Psoas muscle (tissue), 8 donors: ENCODE results near the gene STMN3. TPM values are rescaled to one million over a fixed set of nuclear protein-coding genes. Genes with fewer than 3 reads are reported as not detected.

Experiments used
- ATAC-seq, 4 donors: fragments of 200-7000 bp; cut with Tn5 transposase; one replicate each; pipeline ENCODE4 v1.9.1; 2020; ENCODE audit warnings: moderate library complexity in 3 of 4, mild to moderate bottlenecking in 2 of 4
- DNase-seq, 2 donors: peaks; one replicate each; pipeline ENCODE4 v3.0.0-alpha.2; 2020
- H3K27ac ChIP-seq: fragments of 200-600 bp; one replicate; pipeline ENCODE4 v1.8.0; 2022
- H3K27me3 ChIP-seq, 3 donors: fragments of 200-600 bp in 1 of 3; one replicate each; pipeline versions ENCODE4 v1.6.1 to v1.8.0; 2013 to 2022; ENCODE audit warnings: low read length in 2 of 3, mild to moderate bottlenecking in 2 of 3, moderate library complexity in 1 of 3; ENCODE audit not compliant: insufficient read depth in 3 of 3
- H3K36me3 ChIP-seq, 2 donors: fragments of 200-600 bp in 1 of 2; one replicate each; pipeline versions ENCODE4 v1.6.1 to v1.8.0; 2013 to 2022; ENCODE audit warnings: low read depth in 1 of 2, mild to moderate bottlenecking in 1 of 2, moderate library complexity in 1 of 2; ENCODE audit not compliant: insufficient read depth in 1 of 2
- H3K4me1 ChIP-seq: fragments of 200-600 bp; one replicate; pipeline ENCODE4 v1.8.0; 2022
- H3K4me3 ChIP-seq: fragments of 200-600 bp; one replicate; pipeline ENCODE4 v1.8.0; 2022; ENCODE audit warnings: mild to moderate bottlenecking
- H3K9me3 ChIP-seq: fragments of 200-600 bp; one replicate; pipeline ENCODE4 v1.8.0; 2022
- WGBS, 3 donors: extraction: QIAGEN DNeasy Blood & Tissue Kit; methylation state at CpG; one replicate each; pipeline versions ENCODE4 v1.1.6 to v1.1.7; 2013; 5-methylcytosine and 5-hydroxymethylcytosine counted together
- intact Hi-C, 2 donors: fragments of 100-400 bp; cut with DNase I; formaldehyde crosslinking; loops; one replicate each; pipeline versions ENCODE4 v1.11.0 to v1.14.2; 2022
- polyA plus RNA-seq, 3 donors: library from polyadenylated mRNA; stranded (reverse); fragments of 200-250 nt; gene quantifications; one replicate each; pipeline ENCODE4 v1.2.3, GENCODE V29; 2013
- total RNA-seq, 4 donors: library from RNA; stranded (reverse); fragmentation: NEBNext Ultra II Directional in 2 of 4; extraction: Animal tissue kit (Norgen Biotek cat#: 25700) in 2 of 4; gene quantifications; one replicate each; pipeline versions ENCODE4 v1.2.1 to v1.2.4, GENCODE V29; 2021 to 2023
- TF ChIP-seq, protein P1 (sequence below): fragments of 200-600 bp; IDR thresholded peaks from one replicate; pipeline ENCODE4 v1.8.0; 2022; ENCODE audit warnings: antibody characterized with exemption
- donor health status: healthy with polysubstance abuse.
- donor health status: DM: no; HTN: no; CAD: no; lungs with moderate emphysema.
- donor health status: Bipolar disorder and iron deficiency.
- donor health status: healthy.
- donor health status: DM: yes; HTN: yes; CAD: no.
- donor health status: DM: no; HTN: no; CAD: no.
- donor health status: DM: no; HTN: no; CAD: no.
- donor health status: DM: yes; HTN: yes; CAD: no.

Gene STMN3
- total and polyA plus RNA-seq, 7 donors, result 1.0 to 3.1 (median 2.4) TPM

- H3K4me1 ChIP-seq, result no peaks in the 10 kb centered on the region
- TF ChIP-seq, protein P1, sequence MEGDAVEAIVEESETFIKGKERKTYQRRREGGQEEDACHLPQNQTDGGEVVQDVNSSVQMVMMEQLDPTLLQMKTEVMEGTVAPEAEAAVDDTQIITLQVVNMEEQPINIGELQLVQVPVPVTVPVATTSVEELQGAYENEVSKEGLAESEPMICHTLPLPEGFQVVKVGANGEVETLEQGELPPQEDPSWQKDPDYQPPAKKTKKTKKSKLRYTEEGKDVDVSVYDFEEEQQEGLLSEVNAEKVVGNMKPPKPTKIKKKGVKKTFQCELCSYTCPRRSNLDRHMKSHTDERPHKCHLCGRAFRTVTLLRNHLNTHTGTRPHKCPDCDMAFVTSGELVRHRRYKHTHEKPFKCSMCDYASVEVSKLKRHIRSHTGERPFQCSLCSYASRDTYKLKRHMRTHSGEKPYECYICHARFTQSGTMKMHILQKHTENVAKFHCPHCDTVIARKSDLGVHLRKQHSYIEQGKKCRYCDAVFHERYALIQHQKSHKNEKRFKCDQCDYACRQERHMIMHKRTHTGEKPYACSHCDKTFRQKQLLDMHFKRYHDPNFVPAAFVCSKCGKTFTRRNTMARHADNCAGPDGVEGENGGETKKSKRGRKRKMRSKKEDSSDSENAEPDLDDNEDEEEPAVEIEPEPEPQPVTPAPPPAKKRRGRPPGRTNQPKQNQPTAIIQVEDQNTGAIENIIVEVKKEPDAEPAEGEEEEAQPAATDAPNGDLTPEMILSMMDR, result no peak
- H3K36me3 ChIP-seq, result peaks cover 4 to 57% of the 10 kb centered on the region in 2 donors
- ATAC-seq (no peak), DNase-seq (no peak)
- no peak overlapping the region for H3K27ac ChIP-seq
- H3K4me3 ChIP-seq, result no peak overlapping the region
- WGBS, 3 donors, result 69 to 80% (median 80%) methylated on average over 13 of the region's 13 CpGs
- intact Hi-C loops, result no loop called here
- no peaks in the 10 kb centered on the region for H3K27me3 ChIP-seq
- H3K9me3 ChIP-seq, result no peaks in the 10 kb centered on the region
Measured at GRCh38 chr20:63592661-63593060, 60.6 kb downstream of the STMN3 start.

- DNase-seq, result no peak
- 94 to 97% (median 95%) methylated on average over 28 of the region's 28 CpGs for WGBS, 3 donors
- intact Hi-C loops, result no loop called here
Measured at GRCh38 chr20:63591786-63592355, 61.4 kb downstream of the STMN3 start.

GRCh38 chr20:63591147-63591533 is 62.1 kb downstream of the STMN3 start:
- DNase-seq, result no peak

More at GRCh38 chr20:63591786-63592355, 61.4 kb downstream of the STMN3 start:
- H3K9me3 ChIP-seq, result no peaks in the 10 kb centered on the region
- no peak for ATAC-seq
- TF ChIP-seq, protein P1, result no peak
- H3K4me3 ChIP-seq, result no peak overlapping the region
- H3K27me3 ChIP-seq, result no peaks in the 10 kb centered on the region
- H3K27ac ChIP-seq, result no peak overlapping the region
- peaks cover 4 to 56% of the 10 kb centered on the region in 2 donors for H3K36me3 ChIP-seq
- no peaks in the 10 kb centered on the region for H3K4me1 ChIP-seq

GRCh38 chr20:63590218-63591146 is 62.7 kb downstream of the STMN3 start:
- Histone ChIP-seq H3K4me3 (no peak overlapping the region), H3K27me3 (no peaks in the 10 kb centered on the region), H3K27ac (no peak overlapping the region), H3K9me3 (no peaks in the 10 kb centered on the region), H3K4me1 (no peaks in the 10 kb centered on the region), H3K36me3 (peaks cover 4 to 48% of the 10 kb centered on the region in 2 donors)
- TF ChIP-seq, protein P1, result no peak
- ATAC-seq (no peak), DNase-seq (no peak)
- intact Hi-C loops, result no loop called here
- WGBS, 3 donors, result 91 to 93% (median 91%) methylated on average over 52 of the region's 52 CpGs

More at GRCh38 chr20:63591147-63591533, 62.1 kb downstream of the STMN3 start:
- TF ChIP-seq, protein P1, result no peak
- Histone ChIP-seq H3K27ac (no peak overlapping the region), H3K27me3 (no peaks in the 10 kb centered on the region), H3K4me1 (no peaks in the 10 kb centered on the region), H3K9me3 (no peaks in the 10 kb centered on the region), H3K4me3 (no peak overlapping the region), H3K36me3 (peaks cover 4 to 54% of the 10 kb centered on the region in 2 donors)
- no peak for ATAC-seq
- WGBS, 3 donors, result 92 to 97% (median 96%) methylated on average over 4 of the region's 4 CpGs
- intact Hi-C loops, result no loop called here

Other genes with a start within 250 kb of the STMN3 start
- gene KCNQ2, start 180.8 kb downstream of the STMN3 start, total RNA-seq, result 1 to 10 TPM in 1 of 4 donors, under 1 TPM in 3; 0.11 to 2.8 (median 0.28) TPM
- under 1 TPM in 2 of 3 donors, not detected in 1; 0.01 to 0.03 TPM for gene KCNQ2, start 180.8 kb downstream of the STMN3 start, polyA plus RNA-seq
- 1,000 to 10,000 TPM; 1,781 to 2,126 (median 2,004) TPM for gene EEF1A2, start 154.3 kb downstream of the STMN3 start, total RNA-seq
- 1,000 to 10,000 TPM in 2 of 3 donors, 100 to 1,000 TPM in 1; 952 to 1,898 (median 1,229) TPM for gene EEF1A2, start 154.3 kb downstream of the STMN3 start, polyA plus RNA-seq
- 100 to 1,000 TPM; 130 to 198 (median 155) TPM for gene PPDPF, start 132.7 kb downstream of the STMN3 start, total RNA-seq
- 100 to 1,000 TPM; 134 to 158 (median 142) TPM for gene PPDPF, start 132.7 kb downstream of the STMN3 start, polyA plus RNA-seq
- under 1 TPM in 1 of 4 donors, not detected in 3; 0.06 TPM for gene PTK6, start 116.0 kb downstream of the STMN3 start, total RNA-seq
- under 1 TPM in 2 of 3 donors, not detected in 1; 0.04 TPM for gene PTK6, start 116.0 kb downstream of the STMN3 start, polyA plus RNA-seq
- gene SRMS, start 105.7 kb downstream of the STMN3 start, total RNA-seq, result not detected
- not detected for gene SRMS, start 105.7 kb downstream of the STMN3 start, polyA plus RNA-seq
- gene FNDC11, start 99.3 kb downstream of the STMN3 start, total RNA-seq, result under 1 TPM in 1 of 4 donors, not detected in 3; 0.14 TPM
- under 1 TPM in 2 of 3 donors, not detected in 1; 0.07 to 0.08 TPM for gene FNDC11, start 99.3 kb downstream of the STMN3 start, polyA plus RNA-seq
- gene HELZ2, start 79.2 kb downstream of the STMN3 start, total RNA-seq, result 1 to 10 TPM; 3.5 to 8.0 (median 5.4) TPM
- gene HELZ2, start 79.2 kb downstream of the STMN3 start, polyA plus RNA-seq, result 1 to 10 TPM in 2 of 3 donors, under 1 TPM in 1; 0.82 to 3.1 (median 1.5) TPM
- gene GMEB2, start 26.3 kb downstream of the STMN3 start, total RNA-seq, result 10 to 100 TPM in 1 of 4 donors, 1 to 10 TPM in 3; 5.4 to 10.1 (median 7.8) TPM
- gene GMEB2, start 26.3 kb downstream of the STMN3 start, polyA plus RNA-seq, result 1 to 10 TPM; 6.9 to 8.7 (median 8.5) TPM
- 10 to 100 TPM in 2 of 4 donors, 1 to 10 TPM in 2; 9.2 to 17.5 (median 10.9) TPM for gene RTEL1, start 4.9 kb upstream of the STMN3 start, total RNA-seq
- gene RTEL1, start 4.9 kb upstream of the STMN3 start, polyA plus RNA-seq, result 1 to 10 TPM; 5.2 to 7.3 (median 7.1) TPM
- 1 to 10 TPM in 3 of 4 donors, not detected in 1; 1.3 to 2.2 (median 1.6) TPM for gene TNFRSF6B, start 43.2 kb upstream of the STMN3 start, total RNA-seq
- 10 to 100 TPM in 1 of 3 donors, 1 to 10 TPM in 1, under 1 TPM in 1; 0.56 to 16.1 (median 6.1) TPM for gene TNFRSF6B, start 43.2 kb upstream of the STMN3 start, polyA plus RNA-seq
- 10 to 100 TPM; 22.9 to 38.9 (median 32.6) TPM for gene ARFRP1, start 54.6 kb upstream of the STMN3 start, total RNA-seq
- gene ARFRP1, start 54.6 kb upstream of the STMN3 start, polyA plus RNA-seq, result 10 to 100 TPM; 31.7 to 74.0 (median 32.4) TPM
- gene ZGPAT, start 54.6 kb upstream of the STMN3 start, total RNA-seq, result 10 to 100 TPM; 10.7 to 18.2 (median 14.9) TPM
- 10 to 100 TPM; 28.4 to 54.8 (median 43.6) TPM for gene ZGPAT, start 54.6 kb upstream of the STMN3 start, polyA plus RNA-seq
- 1 to 10 TPM; 1.7 to 4.6 (median 2.6) TPM for gene LIME1, start 83.2 kb upstream of the STMN3 start, total RNA-seq
- gene LIME1, start 83.2 kb upstream of the STMN3 start, polyA plus RNA-seq, result 1 to 10 TPM; 3.1 to 5.1 (median 4.4) TPM
- 10 to 100 TPM; 40.2 to 79.1 (median 54.7) TPM for gene SLC2A4RG, start 86.4 kb upstream of the STMN3 start, total RNA-seq
- gene SLC2A4RG, start 86.4 kb upstream of the STMN3 start, polyA plus RNA-seq, result 10 to 100 TPM; 27.1 to 45.5 (median 43.7) TPM
- 1 to 10 TPM; 4.5 to 6.4 (median 5.6) TPM for gene ZBTB46, start 177.8 kb upstream of the STMN3 start, total RNA-seq
- 1 to 10 TPM; 1.3 to 3.1 (median 2.2) TPM for gene ZBTB46, start 177.8 kb upstream of the STMN3 start, polyA plus RNA-seq
- not detected for gene ABHD16B, start 208.1 kb upstream of the STMN3 start, total RNA-seq
- 1 to 10 TPM in 1 of 3 donors, under 1 TPM in 2; 0.04 to 3.2 (median 0.34) TPM for gene ABHD16B, start 208.1 kb upstream of the STMN3 start, polyA plus RNA-seq
- gene TPD52L2, start 211.8 kb upstream of the STMN3 start, total RNA-seq, result 10 to 100 TPM; 40.7 to 56.0 (median 55.1) TPM
- 100 to 1,000 TPM in 1 of 3 donors, 10 to 100 TPM in 2; 46.7 to 152 (median 89.7) TPM for gene TPD52L2, start 211.8 kb upstream of the STMN3 start, polyA plus RNA-seq
- 10 to 100 TPM; 20.4 to 27.3 (median 23.3) TPM for gene DNAJC5, start 241.7 kb upstream of the STMN3 start, total RNA-seq
- 10 to 100 TPM; 13.1 to 33.6 (median 19.7) TPM for gene DNAJC5, start 241.7 kb upstream of the STMN3 start, polyA plus RNA-seq